HPDE6-E6E7 (cell line): ENCODE results near the gene C7orf57.

Experiments used
- DNase-seq: peaks from one replicate; pipeline ENCODE4 v3.0.0; 2011; ENCODE audit warnings: missing footprints; ENCODE audit errors: extremely low spot score

Gene C7orf57

DNA sequence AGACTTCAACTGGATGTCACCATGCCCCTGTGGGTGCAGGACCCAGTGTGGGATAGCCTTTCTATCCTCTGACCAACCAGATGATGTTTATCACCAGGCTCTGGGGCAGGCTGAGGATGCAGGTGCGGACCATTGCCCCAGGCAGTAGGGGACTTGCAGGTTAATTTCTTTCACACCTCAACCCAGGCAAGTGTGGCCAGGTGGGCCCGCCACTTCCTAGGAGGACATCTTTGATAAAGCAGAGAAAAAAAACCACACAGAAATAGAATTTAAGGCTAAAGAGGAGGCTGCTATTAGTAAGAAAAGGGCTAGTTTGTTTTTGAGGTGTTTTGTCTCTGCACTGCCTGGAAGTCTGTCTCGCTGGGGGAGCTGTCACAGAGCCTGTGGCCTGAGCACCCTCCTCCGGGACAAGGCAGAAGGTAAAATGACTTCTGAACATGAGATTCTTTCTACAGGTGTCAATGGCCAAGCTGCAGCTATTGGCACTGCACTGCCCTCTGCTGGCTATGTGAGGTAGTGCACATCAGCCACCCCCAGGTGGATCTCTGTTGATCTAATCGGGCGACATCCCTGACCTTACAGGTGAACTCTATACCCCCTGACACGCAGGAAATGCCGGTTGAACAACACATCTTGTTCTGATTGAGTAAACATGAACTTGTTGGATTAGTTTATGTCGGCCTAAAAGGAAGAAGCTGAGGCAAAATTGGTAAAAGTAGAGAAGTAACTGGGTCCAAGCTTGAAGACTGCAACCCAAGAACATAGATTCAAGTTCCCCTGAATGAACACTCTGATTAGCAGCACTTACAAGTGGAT is 74.7 kb downstream of the C7orf57 start:
- DNase-seq: peak; percentile 73

DNA sequence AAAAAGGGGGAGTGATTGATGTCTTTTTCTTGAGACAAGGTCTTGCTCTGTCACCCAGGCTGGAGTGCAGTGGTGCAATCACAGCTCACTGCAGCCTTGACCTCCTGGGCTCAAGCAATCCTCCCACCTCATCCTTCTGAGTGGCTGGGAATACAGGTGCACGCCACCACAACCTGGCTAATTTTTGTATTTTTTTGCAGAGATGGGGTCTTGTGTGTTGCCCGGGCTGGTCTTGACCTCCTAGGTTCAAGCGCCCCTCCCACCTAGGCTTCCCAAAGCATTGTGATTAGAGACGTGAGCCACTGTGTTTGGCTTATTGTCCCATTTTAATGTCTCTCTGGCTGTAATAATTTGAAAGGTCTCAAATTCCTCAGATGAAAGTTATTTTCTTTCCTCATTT is 75.5 kb downstream of the C7orf57 start:
- no peak for DNase-seq
